Activated CD4-positive, alpha-beta T cell treated with anti-CD3 and anti-CD28 coated beads for 36 hours (primary cell): ENCODE measurements around the gene VAC14. TPM values are rescaled to one million over a fixed set of nuclear protein-coding genes. Genes with fewer than 3 reads are reported as not detected.

Source experiments
- ATAC-seq: fragments of 200-7000 bp; cut with Tn5 transposase; one replicate; pipeline ENCODE4 v1.10.0; 2021; ENCODE audit warnings: mild to moderate bottlenecking, moderate library complexity
- CTCF ChIA-PET: fragments of 350-600 bp; sonication (Branson Sonifier 250); formaldehyde crosslinking; loops from one replicate; lab custom pipeline; 2021; ENCODE audit warnings: antibody characterized with exemption; lab: Charles Lee
- POLR2A ChIA-PET: fragments of 350-600 bp; sonication (Branson Sonifier 250); formaldehyde crosslinking; loops from one replicate; lab custom pipeline; 2021; ENCODE audit warnings: antibody characterized with exemption, inconsistent platforms; lab: Charles Lee
- DNase-seq: peaks from one replicate; pipeline ENCODE4 v3.0.0-alpha.2; 2020
- H3K27ac Mint-ChIP-seq: one replicate; pipeline ENCODE4 v1.8.0; 2021; ENCODE audit warnings: mixed read lengths
- H3K27me3 Mint-ChIP-seq: one replicate; pipeline ENCODE4 v1.8.0; 2021; ENCODE audit warnings: mixed read lengths
- H3K36me3 Mint-ChIP-seq: one replicate; pipeline ENCODE4 v1.8.0; 2021; ENCODE audit warnings: low read depth, mixed read lengths
- H3K4me1 Mint-ChIP-seq: one replicate; pipeline ENCODE4 v1.8.0; 2021; ENCODE audit warnings: mixed read lengths
- H3K4me3 Mint-ChIP-seq: one replicate; pipeline ENCODE4 v1.8.0; 2021; ENCODE audit warnings: mild to moderate bottlenecking, moderate library complexity, mixed read lengths
- H3K9me3 Mint-ChIP-seq: one replicate; pipeline ENCODE4 v1.8.0; 2021; ENCODE audit warnings: low read depth, mixed read lengths
- intact Hi-C, 2 experiments: fragments of 100-400 bp; cut with DNase I in 1 of 2; cut with micrococcal nuclease in 1 of 2; formaldehyde crosslinking; loops; one replicate each; pipeline versions ENCODE4 v1.14.2 to v1.15.1; 2022 to 2024; cut with DNase I, micrococcal nuclease
- total RNA-seq, 2 experiments: library from RNA; stranded (reverse); gene quantifications; one replicate each; pipeline ENCODE4 v1.2.3, GENCODE V29; 2021

VAC14 gene
- total RNA-seq, 2 experiments from 2014 or later: 24.8 to 26.2 TPM

- no peak overlapping the region for H3K4me3 Mint-ChIP-seq
- H3K27me3 Mint-ChIP-seq: peaks cover 11% of the 10 kb centered on the region
- ChIA-PET POLR2A (interaction anchor here (0.7 to 0.8 kb wide), 2 partner anchors 32 to 301 kb away, joined by 5 read pairs; no protein-coding TSS in a partner anchor), CTCF (interaction anchor here (7.9 kb wide), 1 partner anchor 89 kb away, joined by 45 read pairs; no protein-coding TSS in a partner anchor)
- no peak overlapping the region for H3K27ac Mint-ChIP-seq
- no peaks in the 10 kb centered on the region for H3K4me1 Mint-ChIP-seq
- DNase-seq (no peak), ATAC-seq (no peak)
- intact Hi-C loops: loop anchor here in 1 of 2 experiments (10.0 kb wide), 1 partner anchor 52 kb away; no protein-coding TSS in a partner anchor
- no peaks in the 10 kb centered on the region for H3K36me3 Mint-ChIP-seq
- H3K9me3 Mint-ChIP-seq: no peaks in the 10 kb centered on the region
Observed at GRCh38 chr16:70682239-70683145, 118.5 kb downstream of the VAC14 start.

- Mint-ChIP-seq H3K4me3 (no peak overlapping the region), H3K9me3 (no peaks in the 10 kb centered on the region), H3K4me1 (no peaks in the 10 kb centered on the region), H3K27ac (no peak overlapping the region), H3K36me3 (no peaks in the 10 kb centered on the region), H3K27me3 (peaks cover 11% of the 10 kb centered on the region)
- ATAC-seq: no peak
- DNase-seq: no peak
- ChIA-PET POLR2A (no interaction called here), CTCF (interaction anchor here (0.6 to 7.9 kb wide), 3 partner anchors 38 to 115 kb away, joined by 3 to 45 read pairs (median 3); no protein-coding TSS in a partner anchor)
- intact Hi-C loops: loop anchor here in 1 of 2 experiments (1.0 to 10.0 kb wide), 2 partner anchors 53 to 90 kb away; no protein-coding TSS in a partner anchor
Observed at GRCh38 chr16:70681382-70682238, 119.3 kb downstream of the VAC14 start.

GRCh38 chr16:70680495-70681381 lies 120.2 kb downstream of the VAC14 start:
- no peaks in the 10 kb centered on the region for H3K9me3 Mint-ChIP-seq
- ChIA-PET CTCF (interaction anchor here (0.6 to 7.9 kb wide), 4 partner anchors 13 to 114 kb away, joined by 3 to 45 read pairs (median 4); no protein-coding TSS in a partner anchor), POLR2A (no interaction called here)
- H3K36me3 Mint-ChIP-seq: no peaks in the 10 kb centered on the region
- no peak overlapping the region for H3K27ac Mint-ChIP-seq
- H3K4me3 Mint-ChIP-seq: no peak overlapping the region
- DNase-seq (no peak), ATAC-seq (no peak)
- H3K27me3 Mint-ChIP-seq: peaks cover 8% of the 10 kb centered on the region
- intact Hi-C loops: loop anchor here (1.0 to 10.0 kb wide), 3 partner anchors 54 to 91 kb away; no protein-coding TSS in a partner anchor
- no peaks in the 10 kb centered on the region for H3K4me1 Mint-ChIP-seq

GRCh38 chr16:70679671-70680494 lies 121.1 kb downstream of the VAC14 start:
- H3K27ac Mint-ChIP-seq: no peak overlapping the region

GRCh38 chr16:70678898-70679670 lies 121.9 kb downstream of the VAC14 start:
- Mint-ChIP-seq H3K9me3 (no peaks in the 10 kb centered on the region), H3K4me1 (no peaks in the 10 kb centered on the region), H3K36me3 (no peaks in the 10 kb centered on the region), H3K4me3 (no peak overlapping the region), H3K27me3 (peaks cover 4% of the 10 kb centered on the region), H3K27ac (no peak overlapping the region)
- POLR2A ChIA-PET: no interaction called here
- CTCF ChIA-PET: interaction anchor here (0.7 to 7.9 kb wide), 7 partner anchors 10 to 99 kb away, joined by 3 to 45 read pairs (median 3); no protein-coding TSS in a partner anchor
- intact Hi-C loops: no loop called here
- no peak for DNase-seq
- ATAC-seq: no peak

More at GRCh38 chr16:70679671-70680494, 121.1 kb downstream of the VAC14 start:
- Mint-ChIP-seq H3K9me3 (no peaks in the 10 kb centered on the region), H3K4me3 (no peak overlapping the region), H3K4me1 (no peaks in the 10 kb centered on the region), H3K27me3 (peaks cover 5% of the 10 kb centered on the region), H3K36me3 (no peaks in the 10 kb centered on the region)
- DNase-seq: peak; percentile 47
- CTCF ChIA-PET: interaction anchor here (0.6 to 7.9 kb wide), 7 partner anchors 9 to 850 kb away, joined by 3 to 45 read pairs (median 3); no protein-coding TSS in a partner anchor
- intact Hi-C loops: loop anchor here (1.0 to 10.0 kb wide), 3 partner anchors 55 to 91 kb away; no protein-coding TSS in a partner anchor
- POLR2A ChIA-PET: no interaction called here
- peak; percentile 67 for ATAC-seq

GRCh38 chr16:70678121-70678897 lies 122.6 kb downstream of the VAC14 start:
- POLR2A ChIA-PET: no interaction called here
- ATAC-seq: no peak
- intact Hi-C loops: no loop called here

GRCh38 chr16:70677499-70678120 lies 123.3 kb downstream of the VAC14 start:
- Mint-ChIP-seq H3K36me3 (no peaks in the 10 kb centered on the region), H3K4me1 (no peaks in the 10 kb centered on the region), H3K9me3 (no peaks in the 10 kb centered on the region), H3K27ac (no peak overlapping the region), H3K27me3 (no peaks in the 10 kb centered on the region), H3K4me3 (no peak overlapping the region)
- ChIA-PET CTCF (interaction anchor here (7.9 kb wide), 1 partner anchor 94 kb away, joined by 45 read pairs; no protein-coding TSS in a partner anchor), POLR2A (no interaction called here)
- no peak for DNase-seq
- intact Hi-C loops: no loop called here
- no peak for ATAC-seq

More at GRCh38 chr16:70678121-70678897, 122.6 kb downstream of the VAC14 start:
- no peak for DNase-seq
- no peaks in the 10 kb centered on the region for H3K9me3 Mint-ChIP-seq
- no peak overlapping the region for H3K4me3 Mint-ChIP-seq
- no peak overlapping the region for H3K27ac Mint-ChIP-seq
- no peaks in the 10 kb centered on the region for H3K27me3 Mint-ChIP-seq
- H3K4me1 Mint-ChIP-seq: no peaks in the 10 kb centered on the region
- CTCF ChIA-PET: interaction anchor here (1.0 to 7.9 kb wide), 4 partner anchors 10 to 98 kb away, joined by 3 to 45 read pairs (median 4); no protein-coding TSS in a partner anchor
- no peaks in the 10 kb centered on the region for H3K36me3 Mint-ChIP-seq

DNA sequence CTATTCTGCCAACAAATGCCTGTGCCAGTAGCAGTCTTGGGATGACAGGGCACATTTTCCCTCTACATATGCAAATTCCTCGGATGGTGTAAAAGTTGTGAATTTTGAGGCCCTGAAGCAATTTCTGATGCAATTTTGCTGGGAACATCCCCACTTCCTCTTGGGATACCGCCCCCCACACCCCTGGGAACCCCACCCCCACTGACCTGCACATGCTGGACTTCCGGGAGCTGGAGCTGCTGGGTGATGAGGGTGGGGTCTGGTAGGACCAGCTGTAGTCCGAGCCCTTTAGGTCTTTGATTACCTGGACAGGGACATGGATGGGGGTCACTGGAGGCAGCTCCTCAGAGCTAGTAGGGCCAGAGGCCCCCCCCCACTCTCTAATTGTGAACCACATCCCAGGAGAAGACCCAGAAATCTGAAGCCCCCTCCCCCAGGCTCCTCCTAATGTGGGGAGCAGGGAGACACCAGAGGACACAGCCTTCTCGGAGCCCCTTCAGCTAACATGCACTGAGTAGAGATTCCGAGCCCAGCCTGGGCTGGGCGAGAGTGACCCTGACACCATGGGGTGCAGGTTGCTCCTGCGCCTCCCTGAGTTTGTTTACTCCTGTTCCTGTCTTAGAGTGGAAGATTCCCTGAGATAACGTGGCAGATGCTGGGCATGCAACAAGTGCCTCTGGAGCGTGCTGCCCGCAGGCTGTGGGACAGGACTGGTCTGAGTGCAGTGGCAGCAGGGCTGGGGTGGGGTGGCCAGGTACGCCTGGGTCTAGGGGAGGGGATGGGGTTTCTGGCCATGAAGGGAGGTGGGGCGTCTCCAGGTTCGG lies 124.1 kb downstream of the VAC14 start:
- ATAC-seq: no peak
- intact Hi-C loops: no loop called here
- POLR2A ChIA-PET: no interaction called here

More for the DNA sequence above, 124.1 kb downstream of the VAC14 start:
- DNase-seq: no peak
- CTCF ChIA-PET: interaction anchor here (0.8 to 7.9 kb wide), 3 partner anchors 18 to 95 kb away, joined by 3 to 45 read pairs (median 5); no protein-coding TSS in a partner anchor
- Mint-ChIP-seq H3K9me3 (no peaks in the 10 kb centered on the region), H3K4me1 (no peaks in the 10 kb centered on the region), H3K36me3 (no peaks in the 10 kb centered on the region), H3K4me3 (no peak overlapping the region), H3K27me3 (no peaks in the 10 kb centered on the region), H3K27ac (no peak overlapping the region)
